GM19328 (cell line): ENCODE measurements around the gene MARCKS.
"Not testable (repeated sequence)": the region's sequence is repeated elsewhere in the genome, so short reads cannot be mapped to it uniquely, and the experiment has no call there.

Source experiments
- ATAC-seq: cut with Tn5 transposase; IDR thresholded peaks from one replicate; pipeline ENCODE4 v1.9.1; 2021; ENCODE audit warnings: mild to moderate bottlenecking, moderate library complexity; ENCODE audit not compliant: unreplicated experiment

The MARCKS gene

GRCh38 chr6:113882336-113883022 is 25.3 kb downstream of the MARCKS start:
- no peak for ATAC-seq

- no peak for ATAC-seq
These were observed 26.9 kb downstream of the MARCKS start for GRCh38 chr6:113884011-113884410.

- ATAC-seq = no peak
These were observed 29.4 kb downstream of the MARCKS start for GRCh38 chr6:113886512-113886911.

GRCh38 chr6:113888493-113888892 is 31.3 kb downstream of the MARCKS start:
- ATAC-seq = no peak

- no peak for ATAC-seq
These were observed 31.9 kb downstream of the MARCKS start for GRCh38 chr6:113888956-113889630.

GRCh38 chr6:113893451-113893850 is 36.3 kb downstream of the MARCKS start:
- ATAC-seq = no peak

GRCh38 chr6:113893866-113894265 is 36.7 kb downstream of the MARCKS start:
- no peak for ATAC-seq

- no peak for ATAC-seq
These were observed 37.8 kb downstream of the MARCKS start for GRCh38 chr6:113894712-113895674.

GRCh38 chr6:113901482-113901881 is 44.3 kb downstream of the MARCKS start:
- no peak for ATAC-seq

GRCh38 chr6:113903666-113904330 is 46.7 kb downstream of the MARCKS start:
- ATAC-seq = no peak

- ATAC-seq = no peak
These were observed 50.1 kb downstream of the MARCKS start for GRCh38 chr6:113907102-113907815.

GRCh38 chr6:113908801-113909200 is 51.7 kb downstream of the MARCKS start:
- ATAC-seq = no peak

GRCh38 chr6:113909224-113909856 is 52.2 kb downstream of the MARCKS start:
- ATAC-seq = no peak

GRCh38 chr6:113910285-113910684 is 53.1 kb downstream of the MARCKS start:
- ATAC-seq = not testable (repeated sequence)
